K562 (cell line): ENCODE data around the gene URB2.

Experiments
- ATF7 ChIP-seq: fragments of 450-650 bp; IDR thresholded peaks from 2 replicates; pipeline ENCODE4 v1.7.1; 2014; ENCODE audit warnings: mild to moderate bottlenecking, moderate library complexity
- CEBPB ChIP-seq: fragments of 450-650 bp; IDR thresholded peaks from 2 replicates; pipeline ENCODE4 v1.6.1; 2016; ENCODE audit warnings: missing genetic modification characterization, missing compliant biosample characterization
- CHCHD3 ChIP-seq: fragments of 250-450 bp; sonication (Bioruptor Pico); IDR thresholded peaks from 2 replicates; pipeline ENCODE4 v2.1.2; 2022; ENCODE audit warnings: mild to moderate bottlenecking
- EZH2 ChIP-seq: IDR thresholded peaks from 2 replicates; pipeline ENCODE4 v1.6.1; 2012; ENCODE audit warnings: low read depth, mild to moderate bottlenecking, inconsistent platforms, low read length, borderline replicate concordance
- POLR2A ChIP-seq: fragments of 450-650 bp; conservative IDR thresholded peaks from 2 replicates; pipeline ENCODE4 v1.6.1; 2016
- RFX1 ChIP-seq: fragments of 450-650 bp; IDR thresholded peaks from 2 replicates; pipeline ENCODE4 v1.6.1; 2016; ENCODE audit warnings: mild to moderate bottlenecking, moderate library complexity
- TF ChIP-seq, protein P1 (sequence below), 2 experiments: fragments of 450-650 bp; formaldehyde crosslinking in 1 of 2; IDR thresholded peaks; 2 replicates each; pipeline versions ENCODE4 v1.4.0 to v1.6.1; 2014 to 2020; ENCODE audit warnings: mild to moderate bottlenecking in 2 of 2, borderline replicate concordance in 1 of 2, low read depth in 1 of 2

DNA sequence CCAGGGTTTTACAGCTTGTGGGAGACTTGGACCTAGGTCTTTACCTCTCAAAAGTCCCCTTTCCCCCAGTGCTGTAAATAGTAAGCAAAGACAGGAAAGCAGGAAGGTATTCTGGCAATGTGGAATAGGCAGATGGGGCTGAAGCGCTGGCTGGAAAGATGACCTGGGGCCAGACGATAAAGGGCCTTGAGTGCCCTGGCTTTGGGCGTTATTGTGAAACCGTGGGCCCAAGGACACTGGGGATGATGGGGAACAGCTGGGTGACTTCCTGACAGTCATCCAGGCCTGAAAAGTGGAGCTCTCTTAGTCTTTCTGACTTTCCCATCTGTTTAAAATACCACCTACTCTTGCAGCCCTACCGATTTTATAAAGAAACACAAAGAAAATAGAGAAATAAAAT, 16.3 kb downstream of the URB2 start:
- no peak for TF ChIP-seq CEBPB (tag)
- TF ChIP-seq, protein P1, sequence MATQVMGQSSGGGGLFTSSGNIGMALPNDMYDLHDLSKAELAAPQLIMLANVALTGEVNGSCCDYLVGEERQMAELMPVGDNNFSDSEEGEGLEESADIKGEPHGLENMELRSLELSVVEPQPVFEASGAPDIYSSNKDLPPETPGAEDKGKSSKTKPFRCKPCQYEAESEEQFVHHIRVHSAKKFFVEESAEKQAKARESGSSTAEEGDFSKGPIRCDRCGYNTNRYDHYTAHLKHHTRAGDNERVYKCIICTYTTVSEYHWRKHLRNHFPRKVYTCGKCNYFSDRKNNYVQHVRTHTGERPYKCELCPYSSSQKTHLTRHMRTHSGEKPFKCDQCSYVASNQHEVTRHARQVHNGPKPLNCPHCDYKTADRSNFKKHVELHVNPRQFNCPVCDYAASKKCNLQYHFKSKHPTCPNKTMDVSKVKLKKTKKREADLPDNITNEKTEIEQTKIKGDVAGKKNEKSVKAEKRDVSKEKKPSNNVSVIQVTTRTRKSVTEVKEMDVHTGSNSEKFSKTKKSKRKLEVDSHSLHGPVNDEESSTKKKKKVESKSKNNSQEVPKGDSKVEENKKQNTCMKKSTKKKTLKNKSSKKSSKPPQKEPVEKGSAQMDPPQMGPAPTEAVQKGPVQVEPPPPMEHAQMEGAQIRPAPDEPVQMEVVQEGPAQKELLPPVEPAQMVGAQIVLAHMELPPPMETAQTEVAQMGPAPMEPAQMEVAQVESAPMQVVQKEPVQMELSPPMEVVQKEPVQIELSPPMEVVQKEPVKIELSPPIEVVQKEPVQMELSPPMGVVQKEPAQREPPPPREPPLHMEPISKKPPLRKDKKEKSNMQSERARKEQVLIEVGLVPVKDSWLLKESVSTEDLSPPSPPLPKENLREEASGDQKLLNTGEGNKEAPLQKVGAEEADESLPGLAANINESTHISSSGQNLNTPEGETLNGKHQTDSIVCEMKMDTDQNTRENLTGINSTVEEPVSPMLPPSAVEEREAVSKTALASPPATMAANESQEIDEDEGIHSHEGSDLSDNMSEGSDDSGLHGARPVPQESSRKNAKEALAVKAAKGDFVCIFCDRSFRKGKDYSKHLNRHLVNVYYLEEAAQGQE (IDR thresholded peaks at IDR 0.05; ENCODE audit: borderline replicate concordance), result no peak
- TF ChIP-seq, protein P1 (CRISPR knock-in tag; IDR thresholded peaks at IDR 0.05; ENCODE audit: low read depth), result no peak
- TF ChIP-seq ATF7, result no peak
- no peak for TF ChIP-seq EZH2
- no peak for TF ChIP-seq CHCHD3
- no peak for TF ChIP-seq RFX1
- no peak for TF ChIP-seq POLR2A
